Glutamatergic neuron (in vitro differentiated cells): ENCODE data around the gene KIF1A. TPM values are rescaled to one million over a fixed set of nuclear protein-coding genes. Genes with fewer than 3 reads are reported as not detected.
"Not testable (repeated sequence)": the region's sequence is repeated elsewhere in the genome, so short reads cannot be mapped to it uniquely, and the experiment has no call there.

Experiments
- DNase-seq: peaks from one replicate; pipeline ENCODE4 v3.0.0; 2022
- H3K27ac Mint-ChIP-seq: one replicate; pipeline ENCODE4 v1.8.0; 2020; ENCODE audit warnings: mild to moderate bottlenecking, mixed read lengths, inconsistent platforms; ENCODE audit not compliant: unreplicated experiment
- H3K27me3 Mint-ChIP-seq: one replicate; pipeline ENCODE4 v1.8.0; 2020; ENCODE audit warnings: mild to moderate bottlenecking, moderate library complexity, mixed read lengths, inconsistent platforms; ENCODE audit not compliant: unreplicated experiment
- H3K36me3 Mint-ChIP-seq: one replicate; pipeline ENCODE4 v1.8.0; 2020; ENCODE audit warnings: mild to moderate bottlenecking, mixed read lengths, inconsistent platforms; ENCODE audit not compliant: unreplicated experiment
- H3K4me1 Mint-ChIP-seq: one replicate; pipeline ENCODE4 v1.8.0; 2020; ENCODE audit warnings: mild to moderate bottlenecking, low read depth, mixed read lengths, inconsistent platforms; ENCODE audit not compliant: unreplicated experiment
- H3K4me3 Mint-ChIP-seq: one replicate; pipeline ENCODE4 v1.8.0; 2020; ENCODE audit warnings: mild to moderate bottlenecking, mixed read lengths, inconsistent platforms; ENCODE audit not compliant: unreplicated experiment
- H3K9me3 Mint-ChIP-seq: one replicate; pipeline ENCODE4 v1.8.0; 2020; ENCODE audit warnings: mild to moderate bottlenecking, moderate library complexity, mixed read lengths, inconsistent platforms; ENCODE audit not compliant: unreplicated experiment
- total RNA-seq: library from RNA; stranded (reverse); fragmentation: NEBNext Ultra II Directional; extraction: Animal tissue kit (Norgen Biotek cat#: 25700); gene quantifications from one replicate; pipeline ENCODE4 v1.2.1, GENCODE V29; 2021; ENCODE audit not compliant: unreplicated experiment
- TF ChIP-seq, protein P1 (sequence below): fragments of 200-600 bp; sonication (generic); IDR thresholded peaks from one replicate; pipeline ENCODE4 v1.5.0; 2021; ENCODE audit not compliant: partially characterized antibody, unreplicated experiment

The KIF1A gene
- total RNA-seq, 1 donor from 2014 or later, result 439 TPM

DNA sequence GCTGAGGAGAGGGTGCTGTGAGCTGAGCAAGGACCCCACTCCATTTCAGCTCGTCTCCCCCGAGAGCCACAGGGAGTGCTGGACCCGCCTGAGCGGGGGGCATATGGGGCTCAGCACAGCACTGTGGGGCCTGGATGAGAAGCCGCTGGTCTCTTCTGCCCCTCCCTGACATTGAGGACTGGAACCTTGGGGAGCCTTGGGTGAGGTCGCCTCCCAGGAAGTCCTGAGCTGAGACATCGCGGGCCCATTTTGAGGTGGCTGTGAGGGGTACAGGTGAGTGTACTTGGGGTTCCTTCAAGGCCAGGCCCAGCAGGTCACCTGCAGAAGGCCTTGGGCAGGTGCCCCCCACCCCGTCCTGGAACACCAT, 131.5 kb downstream of the KIF1A start:
- Mint-ChIP-seq H3K4me1 (no peaks in the 10 kb centered on the region), H3K4me3 (no peak overlapping the region), H3K36me3 (no peaks in the 10 kb centered on the region), H3K27ac (no peak overlapping the region), H3K9me3 (no peaks in the 10 kb centered on the region), H3K27me3 (no peaks in the 10 kb centered on the region)
- TF ChIP-seq, protein P1, sequence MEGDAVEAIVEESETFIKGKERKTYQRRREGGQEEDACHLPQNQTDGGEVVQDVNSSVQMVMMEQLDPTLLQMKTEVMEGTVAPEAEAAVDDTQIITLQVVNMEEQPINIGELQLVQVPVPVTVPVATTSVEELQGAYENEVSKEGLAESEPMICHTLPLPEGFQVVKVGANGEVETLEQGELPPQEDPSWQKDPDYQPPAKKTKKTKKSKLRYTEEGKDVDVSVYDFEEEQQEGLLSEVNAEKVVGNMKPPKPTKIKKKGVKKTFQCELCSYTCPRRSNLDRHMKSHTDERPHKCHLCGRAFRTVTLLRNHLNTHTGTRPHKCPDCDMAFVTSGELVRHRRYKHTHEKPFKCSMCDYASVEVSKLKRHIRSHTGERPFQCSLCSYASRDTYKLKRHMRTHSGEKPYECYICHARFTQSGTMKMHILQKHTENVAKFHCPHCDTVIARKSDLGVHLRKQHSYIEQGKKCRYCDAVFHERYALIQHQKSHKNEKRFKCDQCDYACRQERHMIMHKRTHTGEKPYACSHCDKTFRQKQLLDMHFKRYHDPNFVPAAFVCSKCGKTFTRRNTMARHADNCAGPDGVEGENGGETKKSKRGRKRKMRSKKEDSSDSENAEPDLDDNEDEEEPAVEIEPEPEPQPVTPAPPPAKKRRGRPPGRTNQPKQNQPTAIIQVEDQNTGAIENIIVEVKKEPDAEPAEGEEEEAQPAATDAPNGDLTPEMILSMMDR, result no peak
- no peak for DNase-seq

DNA sequence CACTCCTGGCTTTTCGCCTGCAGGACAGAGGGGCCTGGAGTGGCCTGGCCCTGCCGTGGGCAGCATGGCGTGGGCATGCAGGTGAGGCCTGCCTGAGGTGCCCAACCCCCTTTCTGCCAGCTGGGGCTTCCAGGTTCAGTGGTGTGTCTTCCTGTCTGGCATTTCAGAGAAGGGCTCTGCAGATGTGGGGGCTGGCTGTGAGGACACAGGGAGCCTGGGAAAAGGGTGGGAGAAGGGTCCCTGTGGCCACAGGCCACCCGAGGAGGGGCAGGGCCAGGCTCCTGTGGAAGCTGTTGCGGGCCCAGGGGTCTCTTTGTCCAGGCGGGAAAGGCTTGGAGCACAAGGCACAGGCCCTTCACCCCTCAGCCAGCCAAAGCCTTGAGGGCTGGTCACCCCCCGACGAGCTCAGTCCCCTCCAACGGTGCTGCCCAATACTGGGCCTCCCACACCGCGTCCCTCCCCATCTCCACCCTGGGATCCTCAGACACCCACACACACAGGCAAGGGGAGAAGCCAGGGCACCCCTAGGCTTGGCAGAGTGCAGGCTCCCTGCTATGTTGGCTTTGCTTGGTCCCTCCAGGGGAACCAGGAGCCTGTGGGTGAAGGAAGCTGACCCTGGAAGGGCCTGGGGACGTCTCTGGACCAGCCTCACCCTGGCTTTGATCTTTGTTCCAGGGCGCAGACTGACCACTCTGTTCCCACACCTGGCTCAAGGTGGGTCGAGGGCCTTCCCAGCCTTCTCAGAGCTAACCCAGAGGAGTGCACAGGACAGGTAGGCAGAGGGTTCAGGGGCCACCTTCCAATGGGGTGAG, 132.1 kb downstream of the KIF1A start:
- no peaks in the 10 kb centered on the region for H3K36me3 Mint-ChIP-seq
- no peak overlapping the region for H3K4me3 Mint-ChIP-seq
- H3K27me3 Mint-ChIP-seq, result no peaks in the 10 kb centered on the region
- TF ChIP-seq, protein P1, result no peak
- H3K27ac Mint-ChIP-seq, result no peak overlapping the region
- no peaks in the 10 kb centered on the region for H3K4me1 Mint-ChIP-seq
- DNase-seq, result no peak
- H3K9me3 Mint-ChIP-seq, result no peaks in the 10 kb centered on the region

DNA sequence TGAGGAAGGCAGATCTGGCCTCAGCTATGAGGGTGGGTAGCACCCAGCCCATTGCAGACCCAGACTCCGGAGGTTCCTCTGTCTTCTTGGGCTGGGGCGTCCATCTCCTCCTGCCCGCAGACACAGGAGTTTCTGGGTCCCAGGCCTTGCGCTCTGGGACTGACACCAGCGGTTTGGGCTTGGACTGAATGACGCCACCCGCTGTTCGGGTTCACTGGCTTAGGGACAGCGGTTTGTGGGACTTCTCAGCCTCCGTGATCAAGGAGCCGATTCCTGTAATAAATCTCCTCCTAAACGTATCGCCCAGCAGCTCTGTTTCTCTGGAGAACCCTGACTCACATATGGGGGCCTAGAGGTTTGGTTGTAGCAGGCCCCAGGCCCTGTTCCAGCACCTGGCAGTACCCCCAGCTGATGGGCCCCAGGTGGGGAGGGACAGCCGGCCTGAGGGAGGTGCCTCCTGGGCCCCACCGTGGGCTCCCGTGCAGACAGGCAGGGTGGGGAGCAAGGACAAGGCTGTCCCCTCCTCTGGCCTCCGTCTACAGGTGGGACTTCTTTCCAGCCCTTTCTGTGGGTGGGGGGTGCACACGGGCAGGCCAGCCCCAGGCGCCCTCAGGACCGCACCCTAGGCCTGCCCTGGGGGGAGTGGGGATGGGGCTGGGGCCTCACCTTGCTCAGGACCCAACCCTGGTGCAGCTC, 132.8 kb downstream of the KIF1A start:
- H3K27ac Mint-ChIP-seq, result no peak overlapping the region
- no peaks in the 10 kb centered on the region for H3K9me3 Mint-ChIP-seq
- no peak overlapping the region for H3K4me3 Mint-ChIP-seq
- no peak for DNase-seq
- H3K4me1 Mint-ChIP-seq, result no peaks in the 10 kb centered on the region
- no peaks in the 10 kb centered on the region for H3K36me3 Mint-ChIP-seq
- TF ChIP-seq, protein P1, result no peak
- no peaks in the 10 kb centered on the region for H3K27me3 Mint-ChIP-seq

DNA sequence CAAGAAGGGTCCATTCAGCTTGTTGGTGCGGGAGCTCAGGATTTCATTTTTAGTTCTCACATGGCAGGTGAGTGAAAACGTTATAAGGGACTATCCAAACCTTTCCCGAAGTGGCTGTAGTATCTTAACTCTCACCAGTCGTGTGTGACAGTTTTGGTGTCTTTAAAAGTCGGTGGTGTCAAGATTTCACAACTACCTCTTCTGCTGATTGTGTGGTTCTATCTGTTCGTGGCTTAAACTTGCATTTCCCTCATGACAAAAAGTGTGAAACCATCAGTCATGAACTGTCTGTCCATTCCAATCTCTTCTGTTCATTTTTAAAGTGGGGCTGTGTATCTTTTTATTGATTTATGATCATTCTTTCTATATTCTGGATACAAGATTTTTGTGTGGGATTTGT, 133.6 kb downstream of the KIF1A start:
- H3K4me3 Mint-ChIP-seq, result no peak overlapping the region
- H3K27me3 Mint-ChIP-seq, result no peaks in the 10 kb centered on the region
- no peak for DNase-seq
- H3K27ac Mint-ChIP-seq, result no peak overlapping the region
- H3K9me3 Mint-ChIP-seq, result no peaks in the 10 kb centered on the region
- no peaks in the 10 kb centered on the region for H3K36me3 Mint-ChIP-seq
- H3K4me1 Mint-ChIP-seq, result no peaks in the 10 kb centered on the region
- TF ChIP-seq, protein P1, result no peak

DNA sequence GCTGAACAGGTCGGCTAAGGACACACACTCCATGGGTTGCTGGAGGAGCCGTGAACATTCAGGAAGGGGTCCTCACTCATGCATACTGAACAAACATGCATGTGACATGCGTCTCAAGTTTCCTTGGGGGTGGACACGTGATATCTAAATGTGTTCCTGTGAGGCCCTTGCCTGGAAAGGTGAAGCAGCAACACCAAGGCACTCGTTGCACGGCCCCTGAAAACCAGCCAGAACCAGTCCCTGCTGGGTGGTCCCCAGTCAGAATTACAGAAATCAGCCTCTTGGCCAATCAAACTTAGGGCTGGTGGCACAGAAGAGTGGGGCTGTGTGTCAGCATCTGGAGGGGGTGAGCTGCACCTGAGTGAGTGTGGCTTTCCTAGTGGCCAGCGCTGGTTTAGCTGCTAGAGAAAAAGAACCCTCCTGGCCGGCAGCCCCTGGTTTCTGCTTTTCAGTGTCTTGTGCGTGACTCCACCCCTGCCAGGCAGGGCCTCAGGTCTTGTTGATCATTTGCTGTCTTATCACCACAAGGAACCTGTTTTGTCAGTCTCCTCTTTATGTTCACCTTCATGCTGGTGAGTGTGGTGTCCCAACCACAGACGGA, 134.1 kb downstream of the KIF1A start:
- DNase-seq, result no peak
- Mint-ChIP-seq H3K36me3 (no peaks in the 10 kb centered on the region), H3K27ac (no peak overlapping the region), H3K4me3 (no peak overlapping the region), H3K9me3 (no peaks in the 10 kb centered on the region), H3K4me1 (no peaks in the 10 kb centered on the region), H3K27me3 (no peaks in the 10 kb centered on the region)
- TF ChIP-seq, protein P1, result no peak

DNA sequence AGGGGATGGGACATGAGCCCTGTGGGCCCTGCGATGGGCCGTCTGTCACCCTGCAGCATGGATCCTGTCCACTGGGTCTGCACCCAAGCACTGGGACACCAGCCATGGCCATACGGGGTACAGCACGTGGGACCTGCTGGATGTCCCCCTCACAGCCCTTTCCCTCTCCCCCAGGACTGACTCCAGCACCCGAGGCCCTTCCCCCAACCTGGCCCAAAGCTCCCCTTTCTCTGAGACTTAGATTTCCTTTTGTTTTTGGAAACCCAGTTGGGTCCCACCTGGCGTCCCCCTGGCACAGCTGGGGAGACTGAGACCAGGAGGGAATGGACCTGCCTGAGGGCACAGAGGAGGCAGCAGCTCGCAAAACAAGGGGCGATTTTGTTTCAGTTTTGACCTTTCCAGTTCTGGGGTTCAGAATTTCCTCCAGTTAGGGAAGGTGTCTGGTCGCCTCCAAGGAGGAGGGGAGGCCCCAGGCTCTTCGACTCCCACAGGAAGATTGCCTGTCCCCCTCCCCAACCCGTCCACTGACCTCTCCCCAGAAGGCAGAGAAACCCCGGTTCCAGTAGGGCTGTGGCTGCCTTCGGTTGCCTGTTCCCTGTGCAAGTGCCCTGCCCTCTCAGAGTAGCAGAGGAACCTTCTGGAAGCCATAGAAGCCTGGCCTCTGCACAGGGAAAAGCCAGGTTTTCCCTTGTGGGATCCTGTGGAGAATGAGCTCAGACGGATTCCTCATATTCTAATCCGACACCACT, 135.9 kb downstream of the KIF1A start:
- not testable (repeated sequence) for H3K4me1 Mint-ChIP-seq, H3K27ac Mint-ChIP-seq, H3K4me3 Mint-ChIP-seq, DNase-seq, H3K36me3 Mint-ChIP-seq, H3K9me3 Mint-ChIP-seq, H3K27me3 Mint-ChIP-seq

DNA sequence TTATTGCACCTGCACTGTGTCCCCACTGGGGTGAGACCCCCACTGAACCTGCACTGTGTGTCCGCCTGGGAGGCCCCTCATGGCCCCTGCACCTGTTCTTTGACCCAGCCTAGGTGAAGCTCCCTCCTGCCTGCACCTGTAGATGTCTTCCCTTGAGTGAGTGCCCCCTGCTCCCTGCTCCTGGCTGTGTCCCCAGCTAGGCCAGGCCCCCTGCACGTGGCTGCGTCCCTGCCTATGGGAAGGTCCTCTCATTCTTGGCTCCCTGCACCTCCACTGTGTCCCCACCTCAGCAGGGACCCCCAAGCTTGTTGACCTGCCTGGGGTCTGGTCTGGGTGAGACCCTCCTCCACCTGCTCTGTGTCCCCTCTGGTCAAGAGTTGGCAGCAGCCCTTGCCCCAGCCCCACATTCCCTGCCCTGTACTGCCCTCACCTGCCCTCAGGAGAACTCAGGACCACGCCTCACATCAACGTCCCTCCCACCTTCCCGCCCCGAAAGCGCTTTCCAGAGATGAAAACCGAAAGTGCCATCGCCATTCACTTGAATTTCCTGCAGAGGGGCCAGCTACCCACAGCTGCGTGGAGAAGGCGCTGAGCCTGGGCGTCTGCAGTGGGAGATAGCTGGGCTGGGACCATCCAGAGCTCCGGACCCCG, 136.6 kb downstream of the KIF1A start:
- not testable (repeated sequence) for H3K27me3 Mint-ChIP-seq, H3K9me3 Mint-ChIP-seq, DNase-seq, H3K4me1 Mint-ChIP-seq, H3K27ac Mint-ChIP-seq, H3K36me3 Mint-ChIP-seq, H3K4me3 Mint-ChIP-seq
